Measurements from ENCODE around the gene TNS4.

- TF ChIP-seq EZH2 (IDR thresholded peaks at IDR 0.05) (no peak), POLR2AphosphoS5 (IDR thresholded peaks at IDR 0.05; ENCODE audit: borderline replicate concordance, low read depth, low read length) (no peak), FOXP2 (optimal IDR thresholded peaks at IDR 0.05; ENCODE audit: control extremely low read depth, extremely low read length, insufficient read depth) (no peak)
These were observed 28.6 kb upstream of the TNS4 start for GRCh38 chr17:40529991-40530390.

Measured in SK-N-MC (cell line).